Measurements from ENCODE around the gene SSX1.
"Not testable (repeated sequence)": the region's sequence is repeated elsewhere in the genome, so short reads cannot be mapped to it uniquely, and the experiment has no call there.

SSX1 gene

GRCh38 chrX:48255062-48255796, at the start of gene SSX1:
SSX1 (plus strand) TSS chrX:48255392; CDS start chrX:48257242, 1,850 bp downstream.
- DNase-seq (ENCODE audit: low read depth), result not testable (repeated sequence)

- not testable (repeated sequence) for DNase-seq (ENCODE audit: low read depth)
Measured at GRCh38 chrX:48214341-48214740, 40.9 kb upstream of the SSX1 start.

GRCh38 chrX:48224196-48224595, 31.0 kb upstream of the SSX1 start:
- DNase-seq (ENCODE audit: low read depth), result not testable (repeated sequence)

- not testable (repeated sequence) for DNase-seq (ENCODE audit: low read depth)
Measured at GRCh38 chrX:48252945-48253344, 2.2 kb upstream of the SSX1 start.

- not testable (repeated sequence) for DNase-seq (ENCODE audit: low read depth)
Measured at GRCh38 chrX:48274365-48274764, 19.2 kb downstream of the SSX1 start.

- DNase-seq (ENCODE audit: low read depth), result no peak
Measured at GRCh38 chrX:48278958-48279357, 23.8 kb downstream of the SSX1 start.

- not testable (repeated sequence) for DNase-seq (ENCODE audit: low read depth)
Measured at GRCh38 chrX:48280729-48281128, 25.5 kb downstream of the SSX1 start.

- DNase-seq (ENCODE audit: low read depth), result no peak
Measured at GRCh38 chrX:48306175-48306574, 51.0 kb downstream of the SSX1 start.

GRCh38 chrX:48313996-48314395, 58.8 kb downstream of the SSX1 start:
- not testable (repeated sequence) for DNase-seq (ENCODE audit: low read depth)
